HEK293T (cell line): ENCODE results near the gene SNCAIP.

ENCODE experiments used
- FOXA1 ChIP-seq: fragments of 450-650 bp; IDR thresholded peaks from 2 replicates; pipeline ENCODE4 v1.6.1; 2016; ENCODE audit warnings: mild to moderate bottlenecking
- HDGF ChIP-seq: fragments of 450-650 bp; IDR thresholded peaks from 2 replicates; pipeline ENCODE4 v1.6.1; 2017; ENCODE audit warnings: antibody characterized with exemption, borderline replicate concordance
- TARDBP ChIP-seq: fragments of 450-650 bp; IDR thresholded peaks from 2 replicates; pipeline ENCODE4 v1.6.1; 2016

DNA sequence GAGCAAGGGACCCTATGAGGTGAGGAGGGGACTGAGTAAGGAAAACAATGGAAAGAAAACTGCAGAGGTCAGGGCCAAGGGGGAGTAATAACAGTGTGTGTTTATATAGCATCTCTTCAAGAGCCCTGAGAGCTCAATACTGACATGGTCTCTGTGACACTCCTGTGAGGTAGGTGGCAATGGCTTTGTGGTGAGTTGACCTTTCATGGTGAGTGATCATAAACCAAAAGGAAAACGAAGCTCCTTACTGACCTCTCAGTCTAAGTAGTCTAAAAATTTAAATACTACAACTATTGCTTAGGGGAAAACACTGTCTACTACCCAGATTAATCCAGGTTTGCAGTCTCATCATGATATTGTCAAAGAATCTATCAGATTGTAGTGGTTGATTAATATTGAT, 130.9 kb downstream of the SNCAIP start:
- no peak for TF ChIP-seq FOXA1
- TF ChIP-seq TARDBP = no peak
- no peak for TF ChIP-seq HDGF
